Liver (tissue), 3 donors: ENCODE data around the gene SLC11A2.

Source experiments
- HNF4G ChIP-seq: IDR thresholded peaks from 2 replicates; pipeline ENCODE4 v1.6.1; 2016; ENCODE audit warnings: antibody characterized with exemption
- RXRA ChIP-seq, 2 donors: IDR thresholded peaks; 2 replicates each; pipeline ENCODE4 v1.6.1; 2017 to 2018; ENCODE audit warnings: antibody characterized with exemption in 2 of 2, mild to moderate bottlenecking in 1 of 2
- YY1 ChIP-seq: IDR thresholded peaks from 2 replicates; pipeline ENCODE4 v1.6.1; 2016; ENCODE audit warnings: antibody characterized with exemption, mild to moderate bottlenecking
- TF ChIP-seq, protein P1 (sequence below): fragments of 150-350 bp; IDR thresholded peaks from 2 replicates; pipeline ENCODE4 v1.5.1; 2017; ENCODE audit warnings: improper control_type of control experiment, low read depth, low read length; ENCODE audit not compliant: missing input control
- TF ChIP-seq, protein P2 (sequence below): IDR thresholded peaks from 2 replicates; pipeline ENCODE4 v1.6.1; 2016; ENCODE audit warnings: antibody characterized with exemption
- donor health status: healthy.
- donor health status: healthy.

DNA sequence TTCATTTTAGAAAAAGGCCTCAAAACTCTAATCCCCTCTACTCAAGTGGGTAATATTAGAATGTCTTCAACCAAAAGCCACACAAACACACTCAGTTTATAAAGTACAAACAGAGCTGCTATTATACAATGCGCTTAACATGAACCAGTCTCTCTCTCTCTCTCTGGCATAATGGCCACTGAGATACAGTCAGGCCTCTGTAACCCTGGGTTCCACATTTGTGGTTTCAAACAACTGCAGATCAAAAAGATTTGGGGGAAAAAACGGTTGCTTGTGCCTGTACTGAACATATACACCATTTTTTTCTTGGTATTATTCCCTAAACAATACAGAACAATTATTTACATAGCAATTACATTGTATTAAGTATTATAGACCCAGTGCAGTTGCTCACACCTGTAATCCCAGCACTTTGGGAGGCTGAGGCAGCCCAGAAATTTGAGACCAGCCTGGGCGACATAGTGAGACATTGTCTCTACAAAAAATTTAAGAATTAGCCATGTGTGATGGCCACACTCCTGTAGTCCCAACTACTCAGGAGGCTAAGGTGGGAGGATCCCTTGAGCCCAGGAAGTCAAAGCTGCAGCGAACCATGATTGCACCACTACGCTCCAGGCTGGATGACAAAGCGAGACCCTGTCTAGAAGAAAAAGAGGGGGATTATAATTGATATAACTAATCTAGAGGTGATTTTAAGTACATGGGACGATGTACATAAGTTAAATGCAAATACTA lies 5.6 kb downstream of the SLC11A2 start:
- TF ChIP-seq, protein P1, sequence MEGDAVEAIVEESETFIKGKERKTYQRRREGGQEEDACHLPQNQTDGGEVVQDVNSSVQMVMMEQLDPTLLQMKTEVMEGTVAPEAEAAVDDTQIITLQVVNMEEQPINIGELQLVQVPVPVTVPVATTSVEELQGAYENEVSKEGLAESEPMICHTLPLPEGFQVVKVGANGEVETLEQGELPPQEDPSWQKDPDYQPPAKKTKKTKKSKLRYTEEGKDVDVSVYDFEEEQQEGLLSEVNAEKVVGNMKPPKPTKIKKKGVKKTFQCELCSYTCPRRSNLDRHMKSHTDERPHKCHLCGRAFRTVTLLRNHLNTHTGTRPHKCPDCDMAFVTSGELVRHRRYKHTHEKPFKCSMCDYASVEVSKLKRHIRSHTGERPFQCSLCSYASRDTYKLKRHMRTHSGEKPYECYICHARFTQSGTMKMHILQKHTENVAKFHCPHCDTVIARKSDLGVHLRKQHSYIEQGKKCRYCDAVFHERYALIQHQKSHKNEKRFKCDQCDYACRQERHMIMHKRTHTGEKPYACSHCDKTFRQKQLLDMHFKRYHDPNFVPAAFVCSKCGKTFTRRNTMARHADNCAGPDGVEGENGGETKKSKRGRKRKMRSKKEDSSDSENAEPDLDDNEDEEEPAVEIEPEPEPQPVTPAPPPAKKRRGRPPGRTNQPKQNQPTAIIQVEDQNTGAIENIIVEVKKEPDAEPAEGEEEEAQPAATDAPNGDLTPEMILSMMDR: no peak
- TF ChIP-seq RXRA (IDR thresholded peaks at IDR 0.05) (no peak), YY1 (no peak), HNF4G (no peak)
- TF ChIP-seq, protein P2, sequence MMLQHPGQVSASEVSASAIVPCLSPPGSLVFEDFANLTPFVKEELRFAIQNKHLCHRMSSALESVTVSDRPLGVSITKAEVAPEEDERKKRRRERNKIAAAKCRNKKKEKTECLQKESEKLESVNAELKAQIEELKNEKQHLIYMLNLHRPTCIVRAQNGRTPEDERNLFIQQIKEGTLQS: no peak
